Upper lobe of left lung (tissue), 4 donors: ENCODE results near the gene ST3GAL3.

Source experiments
- CTCF ChIP-seq, 6 experiments: fragments of 450-650 bp in 4 of 6; fragments of 200-600 bp in 2 of 6; sonication (generic) in 2 of 6; IDR thresholded peaks; one replicate each; pipeline ENCODE4 v1.5.1; 2016 to 2019; ENCODE audit warnings: antibody characterized with exemption in 6 of 6
- EP300 ChIP-seq, 4 donors: sonication (generic); formaldehyde crosslinking; IDR thresholded peaks; one replicate each; pipeline ENCODE4 v1.5.1; 2017; ENCODE audit warnings: antibody characterized with exemption in 4 of 4, control low read depth in 2 of 4
- POLR2A ChIP-seq, 4 donors: fragments of 450-650 bp; IDR thresholded peaks; one replicate each; pipeline ENCODE4 v1.5.1; 2016 to 2017; ENCODE audit warnings: antibody characterized with exemption in 4 of 4, mild to moderate bottlenecking in 2 of 4
- POLR2AphosphoS5 ChIP-seq, 2 donors: sonication (generic); formaldehyde crosslinking; IDR thresholded peaks; one replicate each; pipeline ENCODE4 v1.5.1; 2017; ENCODE audit warnings: antibody characterized with exemption in 2 of 2

- TF ChIP-seq CTCF (IDR thresholded peaks at IDR 0.05): no peak
- TF ChIP-seq POLR2A (IDR thresholded peaks at IDR 0.05): no peak
- no peak for TF ChIP-seq POLR2AphosphoS5 (IDR thresholded peaks at IDR 0.05)
- TF ChIP-seq EP300 (IDR thresholded peaks at IDR 0.05): no peak
Measured at GRCh38 chr1:43799656-43800635, 92.6 kb downstream of the ST3GAL3 start.
